Raji (cell line): ENCODE data around the gene FAM3D.

ENCODE experiments used
- POLR2A ChIP-seq: IDR thresholded peaks from 2 replicates; pipeline ENCODE4 v1.6.1; 2011; ENCODE audit warnings: low read depth, low read length, control low read depth; ENCODE audit not compliant: insufficient read depth

FAM3D gene, protein sequence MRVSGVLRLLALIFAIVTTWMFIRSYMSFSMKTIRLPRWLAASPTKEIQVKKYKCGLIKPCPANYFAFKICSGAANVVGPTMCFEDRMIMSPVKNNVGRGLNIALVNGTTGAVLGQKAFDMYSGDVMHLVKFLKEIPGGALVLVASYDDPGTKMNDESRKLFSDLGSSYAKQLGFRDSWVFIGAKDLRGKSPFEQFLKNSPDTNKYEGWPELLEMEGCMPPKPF

DNA sequence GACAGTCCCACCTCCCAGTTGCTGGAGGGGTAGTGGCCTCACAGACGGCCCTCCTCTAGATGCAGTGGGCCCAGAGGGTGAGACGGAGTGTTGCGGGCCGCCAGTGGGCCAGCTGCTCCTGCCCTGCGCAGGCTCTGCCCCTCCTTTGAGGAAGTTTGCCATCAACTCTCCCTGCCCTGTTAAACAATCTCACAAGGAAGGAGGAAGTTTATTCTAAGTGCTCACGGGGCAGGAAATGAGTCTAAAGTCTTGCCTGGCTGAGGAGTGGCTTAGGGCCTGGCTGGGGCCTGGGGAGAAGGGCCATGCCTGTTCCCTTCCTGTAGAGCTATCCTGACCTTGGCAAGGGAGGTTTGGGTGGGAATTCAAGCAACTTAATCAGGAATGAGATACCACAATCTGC, at the start of gene FAM3D:
Gene FAM3D, minus strand, starts transcription at position 92 of the 400 bp plus-strand sequence. CDS start 11,211 bp downstream, outside the sequence.
- no peak for TF ChIP-seq POLR2A

DNA sequence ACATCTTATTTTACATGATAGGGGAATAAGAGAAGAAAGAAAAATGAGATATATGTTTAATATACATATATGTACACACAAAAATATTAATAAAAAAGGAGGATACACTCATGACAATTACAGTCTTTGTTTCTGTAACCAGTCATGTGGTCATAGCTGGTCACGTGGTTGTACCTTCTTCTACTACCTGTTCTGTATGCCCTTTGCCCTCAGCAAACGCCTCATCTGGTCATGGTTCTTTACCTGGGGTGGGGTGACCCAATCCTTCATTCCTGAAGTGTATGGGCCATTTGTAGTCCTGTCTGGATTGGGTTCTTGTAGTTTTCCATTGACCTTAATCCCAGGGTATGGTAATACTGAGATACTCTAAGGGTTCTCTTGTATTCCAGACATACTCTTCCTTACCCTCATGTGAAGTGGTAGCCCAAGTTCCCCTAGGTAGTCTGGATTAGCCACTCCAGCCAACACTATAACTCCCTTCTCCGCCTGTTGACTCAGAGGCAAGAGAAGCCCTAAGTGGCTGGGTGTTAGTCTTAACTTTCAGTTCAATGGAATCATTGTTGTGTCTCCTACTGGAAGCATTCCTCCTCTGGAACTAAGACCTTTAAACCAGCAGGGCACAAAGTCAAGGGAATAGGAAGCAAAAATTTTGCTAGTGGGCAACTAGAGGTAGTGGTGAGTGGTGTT, 47.3 kb upstream of the FAM3D start:
- TF ChIP-seq POLR2A, result no peak

DNA sequence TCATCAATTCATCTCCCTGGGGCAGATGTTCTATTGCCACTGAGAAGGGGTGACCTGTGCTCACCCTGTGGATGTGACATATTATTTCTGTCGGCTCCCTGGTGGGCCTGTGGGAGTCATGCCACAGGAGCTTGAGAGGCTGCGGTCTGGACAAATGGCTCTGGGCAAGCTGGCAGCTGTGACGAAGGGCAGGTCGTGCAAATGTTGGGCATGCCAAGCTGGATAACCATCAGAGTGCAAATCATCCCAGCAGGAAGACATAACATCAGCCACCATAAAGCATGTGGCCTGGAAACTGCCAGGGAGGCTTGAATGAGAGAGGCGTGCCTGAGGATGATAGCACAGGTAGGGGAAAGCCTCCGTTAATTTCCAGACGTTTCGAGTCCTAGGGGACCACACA, 45.3 kb upstream of the FAM3D start:
- no peak for TF ChIP-seq POLR2A

DNA sequence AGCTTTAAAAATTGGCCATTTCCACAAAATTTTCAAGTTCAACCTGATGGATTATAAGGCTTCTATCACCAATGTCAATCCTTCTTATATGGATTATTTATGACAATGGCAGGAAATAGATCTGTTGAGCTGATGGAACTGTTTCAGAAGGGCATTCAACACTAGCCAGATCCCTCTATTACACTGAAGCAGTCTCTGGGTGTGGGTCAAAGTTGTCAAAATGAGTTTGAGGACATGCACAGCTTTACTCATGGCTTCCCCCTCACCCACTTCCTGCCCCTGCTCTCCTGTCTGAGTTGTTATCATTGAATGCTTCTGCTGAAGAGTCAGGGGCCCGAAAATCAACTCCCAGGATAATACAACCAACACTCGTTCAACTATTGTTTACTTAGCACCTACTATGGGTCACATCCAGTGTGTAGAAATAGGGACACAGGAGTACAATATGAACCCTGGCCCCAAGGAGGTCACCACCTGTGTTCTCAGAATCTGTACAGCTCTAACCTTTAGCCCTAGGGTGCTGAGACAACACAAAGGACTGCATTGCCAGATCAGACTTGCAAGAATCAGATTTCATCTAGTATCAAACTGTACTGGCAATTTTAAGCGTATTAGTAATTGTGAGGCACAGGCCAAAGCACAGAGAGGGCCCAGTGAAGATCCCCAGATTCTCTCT, 41.7 kb upstream of the FAM3D start:
- TF ChIP-seq POLR2A, result no peak

DNA sequence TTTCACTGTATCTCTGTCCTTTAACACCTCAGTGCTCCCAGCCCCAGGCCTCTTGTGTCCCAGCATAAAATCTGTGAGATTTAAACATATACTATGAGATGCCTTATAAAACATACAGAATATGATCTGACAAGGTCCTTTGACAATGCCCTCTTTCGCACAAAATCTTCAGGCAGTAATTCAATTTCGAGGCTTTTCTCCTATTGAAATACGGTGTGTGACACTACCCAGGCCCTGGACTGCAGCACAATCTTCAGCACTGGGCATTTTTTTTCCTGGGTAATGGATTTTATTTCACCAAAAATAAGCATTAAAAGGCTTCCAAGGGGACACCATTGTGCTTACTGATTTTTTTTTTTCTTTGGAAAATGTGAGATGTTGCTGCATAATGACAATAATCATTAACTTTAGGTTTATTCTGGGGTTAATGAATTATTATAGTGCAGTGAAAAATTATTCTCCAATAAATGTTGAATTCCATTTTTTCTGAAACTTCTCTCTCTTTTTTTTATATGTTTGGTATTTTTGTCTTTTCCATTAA, 40.9 kb upstream of the FAM3D start:
- TF ChIP-seq POLR2A, result no peak

DNA sequence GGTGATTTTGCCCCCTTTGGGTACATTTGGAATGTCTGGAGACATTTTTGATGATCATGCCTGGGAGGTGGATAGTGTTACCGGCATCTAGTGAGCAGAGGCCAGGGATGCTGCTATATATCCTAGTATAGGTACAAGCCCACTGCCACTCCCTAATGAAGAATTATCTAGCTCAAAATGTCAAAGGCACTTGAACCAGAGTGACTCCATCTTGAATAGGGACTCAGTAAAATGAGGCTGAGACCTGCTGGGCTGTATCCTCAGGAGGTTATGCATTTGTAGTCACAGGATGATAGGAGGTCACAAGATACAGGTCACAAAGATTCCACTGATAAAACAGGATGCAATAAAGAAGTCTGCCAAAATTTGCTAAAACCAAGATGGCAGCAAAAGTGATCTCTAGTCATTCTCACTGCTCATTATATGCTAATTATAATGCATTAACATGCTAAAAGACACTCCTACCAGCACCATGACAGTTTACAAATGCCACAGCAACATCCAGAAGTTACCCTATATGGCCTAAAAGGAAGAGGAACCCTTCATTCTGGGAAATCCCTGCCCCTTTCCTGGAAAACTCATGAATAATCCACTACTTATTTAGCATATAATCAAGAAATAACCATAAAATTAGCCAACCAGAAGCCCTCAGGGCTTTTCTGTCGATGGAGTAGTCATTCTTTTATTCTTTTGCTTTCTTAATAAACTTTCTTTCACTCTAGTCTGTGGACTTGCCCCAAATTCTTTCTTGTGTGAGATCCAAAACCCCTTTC, 40.0 kb upstream of the FAM3D start:
- no peak for TF ChIP-seq POLR2A

DNA sequence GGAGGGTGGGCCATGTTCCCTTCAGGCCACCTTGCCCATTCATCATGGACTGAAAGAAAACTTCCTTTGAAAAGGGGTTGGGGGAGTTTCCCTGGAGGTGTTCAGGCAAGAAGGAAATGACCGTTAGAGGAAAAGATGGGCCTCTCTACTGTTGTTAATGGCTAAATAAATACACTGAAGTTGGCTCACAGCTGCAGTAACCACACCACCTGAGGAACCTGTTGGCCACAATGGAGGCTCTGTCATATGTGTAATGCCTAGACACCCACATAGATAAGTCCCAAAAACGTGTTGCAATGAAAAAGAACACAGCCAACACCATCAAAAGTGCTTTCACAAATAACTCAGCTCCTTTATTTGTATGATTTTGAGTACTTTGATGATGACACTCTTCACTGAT, 38.2 kb upstream of the FAM3D start:
- TF ChIP-seq POLR2A, result no peak

DNA sequence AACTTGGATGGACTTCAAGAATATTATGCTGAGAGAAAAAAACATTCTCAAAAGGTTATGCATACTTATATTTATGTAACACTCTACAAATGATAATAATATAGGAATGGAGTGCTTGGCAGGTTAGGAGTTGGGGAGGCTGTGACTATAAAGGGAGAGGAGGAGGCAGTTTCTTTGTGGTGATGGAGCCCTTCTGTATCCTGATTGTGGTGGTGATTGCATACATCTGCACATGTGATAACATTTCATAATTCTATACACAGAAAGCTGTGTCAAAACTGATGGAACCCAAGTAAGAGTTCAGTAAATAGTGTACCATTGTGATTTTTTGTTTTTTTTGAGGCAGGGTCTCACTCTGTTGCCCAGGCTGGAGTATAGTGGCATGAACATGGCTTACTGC, 31.7 kb upstream of the FAM3D start:
- no peak for TF ChIP-seq POLR2A

DNA sequence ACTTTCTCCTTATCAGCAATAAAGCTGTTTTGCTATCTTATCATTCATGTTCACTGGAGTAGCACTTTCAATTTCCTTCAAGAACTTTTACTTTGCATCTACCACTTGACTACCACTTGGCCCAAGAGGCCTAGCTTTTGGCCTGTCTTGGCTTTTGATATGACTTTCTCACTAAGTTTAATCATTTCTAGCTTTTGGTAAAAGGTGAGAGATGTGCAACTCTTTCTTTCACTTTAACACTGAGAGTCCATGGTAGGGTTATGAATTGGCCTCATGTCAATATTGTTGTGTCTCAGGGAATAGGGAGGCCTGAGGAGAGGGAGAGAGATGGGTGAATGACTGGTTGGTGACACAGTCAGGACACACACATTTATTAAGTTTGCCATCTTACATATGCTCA, 31.0 kb upstream of the FAM3D start:
- TF ChIP-seq POLR2A, result no peak

DNA sequence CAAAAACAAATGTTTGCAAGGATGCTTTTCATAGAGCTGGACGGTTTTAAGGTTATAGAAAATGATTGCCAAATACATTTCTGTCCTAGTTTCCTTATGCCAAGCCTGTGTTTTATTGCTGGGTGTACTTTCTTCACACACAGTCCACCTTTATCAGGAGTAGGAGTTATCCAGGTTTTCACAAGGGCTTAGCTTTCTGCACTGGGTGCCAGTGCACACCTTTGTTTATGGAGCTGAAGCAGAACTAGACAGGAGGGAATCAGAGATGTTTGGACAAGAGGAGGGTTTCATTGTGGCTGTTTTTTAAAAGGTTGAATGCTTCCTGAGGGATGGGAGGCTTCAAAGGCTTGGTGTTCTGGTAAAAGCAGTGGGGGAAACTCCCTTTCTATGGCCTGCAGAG, 29.5 kb upstream of the FAM3D start:
- TF ChIP-seq POLR2A, result no peak

DNA sequence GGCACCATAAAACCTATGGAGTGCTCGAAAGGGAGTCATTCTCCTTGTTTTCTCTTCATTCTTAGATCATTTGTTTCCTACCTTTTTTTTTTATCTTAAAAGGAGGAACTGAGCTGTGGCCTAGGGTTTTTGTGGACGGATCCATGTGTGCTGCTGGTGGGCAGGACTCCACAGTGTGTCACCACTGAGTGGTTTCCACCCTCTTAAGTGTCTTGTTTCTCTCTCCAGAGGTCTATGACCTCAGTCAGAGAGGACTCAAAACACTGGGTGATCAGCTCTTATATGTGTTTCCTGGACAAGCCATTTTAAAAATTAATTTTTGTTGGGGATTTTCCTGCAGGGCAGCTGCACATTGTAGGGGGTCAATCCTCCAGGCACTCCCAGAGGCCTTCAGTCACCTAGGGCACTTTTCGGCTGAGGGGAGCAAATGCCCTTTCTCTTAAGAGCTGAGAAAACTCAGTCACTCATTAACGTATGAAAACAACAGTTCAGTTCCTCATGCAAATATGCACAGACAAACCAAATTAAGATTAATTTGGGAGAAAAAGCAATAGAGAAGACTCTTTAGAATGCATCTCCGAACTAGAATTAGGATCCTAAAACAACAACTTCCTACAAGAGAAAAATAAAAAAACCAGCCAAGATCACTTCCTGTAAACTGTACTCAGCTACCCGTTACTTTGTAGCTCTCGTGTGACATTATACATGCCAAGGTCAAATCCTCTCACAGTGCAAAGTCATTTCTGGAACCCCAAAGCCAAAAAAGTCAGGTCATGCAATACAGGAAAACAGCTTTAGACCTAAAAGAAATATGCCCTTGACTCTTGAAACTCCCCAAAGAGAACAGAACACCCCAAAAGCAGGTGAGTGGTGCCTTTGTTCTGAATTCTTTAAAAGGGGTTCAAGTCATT, 27.6 kb upstream of the FAM3D start:
- no peak for TF ChIP-seq POLR2A

DNA sequence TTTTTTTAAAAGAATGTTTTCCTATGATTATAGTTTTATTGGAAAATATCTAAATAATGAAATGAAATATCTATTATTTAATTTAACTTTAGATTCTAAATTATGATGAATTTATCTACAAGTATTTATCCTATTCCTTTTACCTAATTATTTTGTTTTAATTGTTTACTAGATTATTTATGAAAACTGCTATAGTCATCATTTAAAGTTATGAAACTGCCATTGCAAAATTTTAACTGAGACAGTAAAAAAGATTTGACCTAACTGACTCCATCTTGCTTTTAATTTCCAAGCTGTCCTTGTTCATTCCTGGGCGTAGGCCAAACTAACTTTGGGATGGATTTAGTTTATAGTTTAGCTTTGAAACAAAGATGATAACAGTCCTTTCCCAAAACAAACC, 25.9 kb upstream of the FAM3D start:
- TF ChIP-seq POLR2A, result no peak

DNA sequence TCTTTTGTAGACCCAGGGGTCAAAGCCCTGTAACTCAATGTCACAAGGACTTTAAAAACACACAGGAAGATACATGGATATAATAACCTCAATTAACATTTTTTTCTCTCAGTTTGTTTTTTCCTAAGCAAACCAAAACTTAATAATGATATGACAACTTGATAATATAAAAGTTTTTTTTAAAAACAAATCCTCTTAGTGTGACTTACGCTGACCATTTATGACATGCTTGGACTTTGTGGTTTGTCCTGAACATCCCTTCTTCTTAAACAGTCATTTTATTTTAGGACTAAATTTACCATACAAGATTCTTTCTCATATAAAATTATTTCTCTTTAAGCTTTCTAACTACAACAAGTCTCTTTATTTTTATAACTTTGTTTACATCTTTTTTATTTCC, 25.4 kb upstream of the FAM3D start:
- no peak for TF ChIP-seq POLR2A

DNA sequence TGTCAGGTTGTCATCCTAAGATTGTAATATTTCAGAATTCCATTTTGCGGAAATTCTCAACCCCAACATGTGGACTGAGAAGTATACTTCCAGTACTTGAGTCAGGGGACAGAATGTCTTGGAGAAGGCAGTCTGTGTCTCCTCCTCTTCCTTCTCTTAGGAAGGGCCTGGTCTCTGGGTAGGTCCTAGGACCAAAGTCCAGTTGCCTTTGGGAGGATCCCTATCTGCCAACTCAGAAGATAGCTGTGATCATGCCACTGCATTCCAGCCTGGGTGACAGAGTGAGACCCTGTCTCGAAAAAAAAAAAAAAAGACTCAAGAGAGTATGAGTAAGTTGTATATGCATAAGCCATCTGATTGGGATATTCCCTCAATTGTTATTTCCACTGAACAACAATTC, 23.9 kb upstream of the FAM3D start:
- TF ChIP-seq POLR2A, result no peak
